Omental fat pad (tissue), 4 donors: ENCODE results near the gene EMILIN3. TPM values are rescaled to one million over a fixed set of nuclear protein-coding genes. Genes with fewer than 3 reads are reported as not detected.

Experiments
- ATAC-seq: fragments of 150-250 bp; one replicate; pipeline ENCODE4 v1.9.1; 2016; ENCODE audit warnings: mild to moderate bottlenecking, moderate library complexity; ENCODE audit not compliant: low FRiP score
- DNase-seq: peaks from one replicate; pipeline ENCODE4 v3.0.0-alpha.2; 2019; ENCODE audit warnings: low spot score
- total RNA-seq, 4 donors: library from RNA; depleted of rRNA; stranded (reverse); fragments of >200 nt; gene quantifications; one replicate each; pipeline ENCODE4 v1.1.0, GENCODE V29; 2016
- TF ChIP-seq, protein P1 (sequence below), 3 donors: fragments of 450-650 bp; IDR thresholded peaks; one replicate each; pipeline ENCODE4 v1.5.1; 2016 to 2017; ENCODE audit warnings: antibody characterized with exemption in 3 of 3, mild to moderate bottlenecking in 3 of 3, moderate library complexity in 2 of 3

The EMILIN3 gene
- total RNA-seq, 4 donors from 2014 or later = 0.12 to 0.37 (median 0.13) TPM; not detected in 1

DNA sequence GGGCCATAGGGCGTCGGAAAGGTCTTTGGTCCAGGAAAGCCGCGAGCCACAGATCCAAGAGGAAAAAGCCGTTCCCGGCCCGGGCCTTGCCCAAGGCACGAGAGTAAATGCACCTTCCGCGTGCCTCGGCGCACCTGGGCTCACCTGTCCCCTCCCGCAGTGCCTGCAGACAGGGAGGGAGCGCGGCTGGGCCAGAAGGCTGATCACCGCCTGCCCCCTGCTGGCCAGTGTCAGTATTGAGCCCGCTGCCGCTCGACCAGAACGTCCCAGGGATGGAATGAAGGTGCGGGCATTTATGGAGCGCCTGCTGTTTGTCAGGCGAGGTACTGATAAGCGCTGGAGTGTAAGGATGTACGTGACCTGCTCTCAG lies 26.7 kb downstream of the EMILIN3 start:
- peak; percentile 83 for DNase-seq

DNA sequence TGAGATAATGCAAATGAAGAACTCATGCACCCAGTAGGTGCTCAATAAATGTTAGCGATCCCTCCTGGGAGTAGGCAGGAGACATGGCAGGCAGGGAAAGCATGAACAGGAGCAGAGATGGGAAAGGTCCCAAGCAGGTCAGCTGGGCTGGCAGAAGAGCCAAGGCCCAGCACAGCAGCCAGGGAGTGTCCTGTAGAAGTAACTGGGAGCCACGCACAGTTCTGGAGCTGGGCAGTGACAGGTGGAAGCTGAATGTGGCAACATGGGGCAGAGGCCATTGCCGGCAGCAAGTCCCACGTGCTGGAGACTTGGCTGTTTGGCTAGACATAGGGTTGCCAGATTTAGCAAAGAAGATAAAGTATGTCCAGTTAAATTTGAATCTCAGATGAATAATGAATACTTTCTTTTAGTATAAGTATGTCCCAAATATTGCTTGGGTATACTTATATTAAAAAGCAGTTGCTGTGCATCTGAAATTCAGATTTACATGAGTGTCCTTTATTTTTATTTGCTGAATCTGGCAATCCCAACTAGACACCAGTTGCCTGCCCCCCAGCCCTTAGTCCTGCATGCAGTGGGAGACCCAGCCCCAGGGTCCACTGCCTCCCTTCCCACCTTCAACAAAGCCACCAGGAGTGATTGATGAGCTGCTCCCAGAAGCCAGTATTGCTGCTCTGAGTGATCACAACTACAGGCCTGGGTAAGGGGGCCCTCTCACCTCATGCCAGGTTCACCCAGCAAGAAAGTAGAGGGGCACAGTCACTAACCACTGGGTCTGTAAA lies 29.7 kb downstream of the EMILIN3 start:
- TF ChIP-seq, protein P1, sequence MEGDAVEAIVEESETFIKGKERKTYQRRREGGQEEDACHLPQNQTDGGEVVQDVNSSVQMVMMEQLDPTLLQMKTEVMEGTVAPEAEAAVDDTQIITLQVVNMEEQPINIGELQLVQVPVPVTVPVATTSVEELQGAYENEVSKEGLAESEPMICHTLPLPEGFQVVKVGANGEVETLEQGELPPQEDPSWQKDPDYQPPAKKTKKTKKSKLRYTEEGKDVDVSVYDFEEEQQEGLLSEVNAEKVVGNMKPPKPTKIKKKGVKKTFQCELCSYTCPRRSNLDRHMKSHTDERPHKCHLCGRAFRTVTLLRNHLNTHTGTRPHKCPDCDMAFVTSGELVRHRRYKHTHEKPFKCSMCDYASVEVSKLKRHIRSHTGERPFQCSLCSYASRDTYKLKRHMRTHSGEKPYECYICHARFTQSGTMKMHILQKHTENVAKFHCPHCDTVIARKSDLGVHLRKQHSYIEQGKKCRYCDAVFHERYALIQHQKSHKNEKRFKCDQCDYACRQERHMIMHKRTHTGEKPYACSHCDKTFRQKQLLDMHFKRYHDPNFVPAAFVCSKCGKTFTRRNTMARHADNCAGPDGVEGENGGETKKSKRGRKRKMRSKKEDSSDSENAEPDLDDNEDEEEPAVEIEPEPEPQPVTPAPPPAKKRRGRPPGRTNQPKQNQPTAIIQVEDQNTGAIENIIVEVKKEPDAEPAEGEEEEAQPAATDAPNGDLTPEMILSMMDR (IDR thresholded peaks at IDR 0.05) = no peak
- ATAC-seq (no peak), DNase-seq (no peak)

More for the DNA sequence above, 26.7 kb downstream of the EMILIN3 start:
- ATAC-seq = peak; percentile 75
- TF ChIP-seq, protein P1 (IDR thresholded peaks at IDR 0.05) = peak in 2 of 3 donors; percentile 98

DNA sequence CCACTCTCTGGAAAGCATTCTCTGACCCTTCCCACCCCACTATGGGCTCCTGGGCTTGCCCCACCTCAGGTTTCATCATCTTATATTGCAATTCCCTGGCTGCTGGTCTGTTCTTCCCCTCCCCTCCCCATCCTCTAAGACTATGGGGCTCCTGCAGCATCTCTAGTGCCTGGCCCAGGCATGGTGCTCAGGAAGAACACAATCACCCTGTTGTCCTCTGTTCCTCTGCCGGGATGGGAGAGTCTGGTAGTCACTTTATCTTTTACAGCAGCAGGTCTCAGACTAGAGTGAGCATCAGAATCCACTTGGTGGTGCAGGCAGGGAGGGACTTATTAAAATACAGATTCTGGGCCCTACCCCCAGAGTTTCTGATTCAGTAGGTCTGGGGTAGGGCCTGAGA lies 31.0 kb downstream of the EMILIN3 start:
- TF ChIP-seq, protein P1 (IDR thresholded peaks at IDR 0.05) = no peak

DNA sequence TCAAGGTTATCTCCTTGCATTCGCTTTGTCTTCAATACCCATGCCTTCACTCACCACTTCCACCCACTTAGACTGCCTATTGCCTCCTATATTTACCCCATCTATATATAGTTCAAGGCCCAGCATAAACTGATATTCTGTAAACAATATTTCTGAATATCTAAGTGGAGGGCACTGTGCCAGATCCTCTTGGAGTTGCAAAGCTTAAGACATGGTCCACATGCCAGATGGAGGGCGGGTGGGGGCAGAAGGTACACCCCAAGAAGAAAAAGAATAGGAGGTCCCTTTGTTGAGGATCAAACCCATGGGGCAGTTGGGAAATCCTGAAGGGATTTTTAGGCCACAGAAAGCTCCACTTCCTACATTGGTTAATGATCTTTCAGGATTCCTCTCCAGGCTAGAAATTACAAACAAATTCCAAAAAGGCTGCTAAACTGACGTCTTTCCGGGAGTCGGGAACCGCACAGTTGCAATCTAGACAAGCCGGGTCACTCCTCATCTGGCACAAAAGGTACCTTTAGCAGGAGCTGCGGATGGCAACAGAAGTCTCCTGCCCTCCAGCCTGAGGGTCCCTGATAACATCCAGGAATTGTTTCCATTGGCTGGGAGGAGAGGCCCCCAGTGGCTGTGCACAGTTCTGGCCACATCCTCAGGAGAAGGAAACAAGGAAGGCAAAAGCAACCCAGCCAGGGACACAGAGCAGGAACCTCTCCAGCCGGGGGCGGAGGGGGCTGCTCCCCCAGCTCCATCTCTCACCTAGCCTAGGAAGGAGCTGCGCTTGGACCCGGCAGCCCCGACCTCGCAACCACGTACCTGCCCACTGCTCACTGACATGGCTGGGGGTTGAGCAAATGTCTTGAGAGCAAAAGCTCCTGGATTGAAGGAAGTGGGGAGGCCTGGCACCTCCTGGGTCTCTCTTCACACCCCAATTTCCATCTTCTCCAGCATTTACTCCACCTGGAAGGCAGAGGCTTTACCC lies 31.9 kb downstream of the EMILIN3 start:
- no peak for ATAC-seq
- TF ChIP-seq, protein P1 (IDR thresholded peaks at IDR 0.05) = no peak
- DNase-seq = no peak

More for the DNA sequence above, 31.0 kb downstream of the EMILIN3 start:
- ATAC-seq (no peak), DNase-seq (no peak)

DNA sequence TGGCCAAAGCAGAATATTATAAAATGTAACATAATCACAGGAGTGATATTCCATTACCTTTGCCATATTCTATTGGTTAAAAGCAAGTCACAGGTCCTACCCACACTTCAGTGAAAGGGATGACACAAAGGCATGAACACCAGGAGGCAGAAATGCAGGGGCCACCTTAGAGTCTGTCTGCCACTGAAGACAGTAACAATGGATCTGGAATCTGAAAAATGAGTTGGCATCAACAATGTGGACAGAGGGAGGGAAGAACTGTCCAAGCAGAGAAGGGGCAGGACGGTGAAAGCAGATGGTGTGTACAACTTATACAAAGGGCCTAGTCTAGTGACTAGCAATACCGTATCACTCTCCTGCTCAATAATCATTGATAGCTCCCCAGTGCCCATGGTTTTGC lies 32.6 kb downstream of the EMILIN3 start:
- DNase-seq (no peak), ATAC-seq (no peak)
- TF ChIP-seq, protein P1 (IDR thresholded peaks at IDR 0.05) = no peak

DNA sequence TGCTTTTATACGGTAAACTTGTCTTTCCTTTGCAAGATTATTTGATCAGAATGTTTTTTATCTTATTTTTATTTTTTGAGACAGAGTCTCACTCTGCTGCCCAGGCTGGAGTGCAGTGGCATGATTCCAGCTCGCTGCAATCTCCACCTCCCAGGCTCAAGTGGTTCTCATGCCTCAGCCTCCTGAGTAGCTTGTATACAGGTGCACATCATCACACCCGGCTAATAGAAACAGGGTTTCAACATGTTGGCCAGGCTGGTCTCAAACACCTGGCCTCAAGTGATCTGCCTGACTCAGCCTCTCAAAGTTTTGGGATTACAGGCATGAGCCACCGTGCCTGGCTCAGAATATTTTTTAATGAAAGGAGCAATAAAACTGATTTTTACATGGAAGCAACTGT lies 34.9 kb downstream of the EMILIN3 start:
- ATAC-seq (no peak), DNase-seq (no peak)
- TF ChIP-seq, protein P1 (IDR thresholded peaks at IDR 0.05) = no peak
